SJCRH30 (cell line): ENCODE data around the gene IMPG1. TPM values are rescaled to one million over a fixed set of nuclear protein-coding genes. Genes with fewer than 3 reads are reported as not detected.

Experiments used
- DNase-seq, 2 experiments: peaks; one replicate each; pipeline ENCODE4 v3.0.0-alpha.2; 2015 to 2020
- H3K27ac ChIP-seq: fragments of 250-450 bp; sonication (Bioruptor Pico); 2 replicates; pipeline ENCODE4 v1.5.1; 2020; ENCODE audit warnings: mild to moderate bottlenecking, moderate library complexity
- H3K27me3 ChIP-seq: fragments of 250-450 bp; sonication (Bioruptor Pico); 2 replicates; pipeline ENCODE4 v1.5.1; 2020; ENCODE audit warnings: mild to moderate bottlenecking, moderate library complexity
- H3K36me3 ChIP-seq: fragments of 250-450 bp; sonication (Bioruptor Pico); 2 replicates; pipeline ENCODE4 v1.5.1; 2020; ENCODE audit warnings: mild to moderate bottlenecking, moderate library complexity
- H3K4me1 ChIP-seq: fragments of 250-450 bp; sonication (Bioruptor Pico); 2 replicates; pipeline ENCODE4 v1.5.1; 2020; ENCODE audit warnings: mild to moderate bottlenecking, moderate library complexity
- H3K4me3 ChIP-seq: fragments of 250-450 bp; sonication (Bioruptor Pico); 2 replicates; pipeline ENCODE4 v1.5.1; 2020; ENCODE audit warnings: mild to moderate bottlenecking, moderate library complexity
- H3K9me3 ChIP-seq: fragments of 250-450 bp; sonication (Bioruptor Pico); replicated peaks from 2 replicates; pipeline ENCODE4 v1.5.1; 2020; ENCODE audit warnings: mild to moderate bottlenecking, moderate library complexity
- total RNA-seq: library from RNA; depleted of rRNA; stranded (reverse); fragments of >200 nt; shearing (Covaris generic); gene quantifications from 2 replicates; pipeline ENCODE4 v1.2.3, GENCODE V29; 2014; rRNA removed

Gene IMPG1, protein sequence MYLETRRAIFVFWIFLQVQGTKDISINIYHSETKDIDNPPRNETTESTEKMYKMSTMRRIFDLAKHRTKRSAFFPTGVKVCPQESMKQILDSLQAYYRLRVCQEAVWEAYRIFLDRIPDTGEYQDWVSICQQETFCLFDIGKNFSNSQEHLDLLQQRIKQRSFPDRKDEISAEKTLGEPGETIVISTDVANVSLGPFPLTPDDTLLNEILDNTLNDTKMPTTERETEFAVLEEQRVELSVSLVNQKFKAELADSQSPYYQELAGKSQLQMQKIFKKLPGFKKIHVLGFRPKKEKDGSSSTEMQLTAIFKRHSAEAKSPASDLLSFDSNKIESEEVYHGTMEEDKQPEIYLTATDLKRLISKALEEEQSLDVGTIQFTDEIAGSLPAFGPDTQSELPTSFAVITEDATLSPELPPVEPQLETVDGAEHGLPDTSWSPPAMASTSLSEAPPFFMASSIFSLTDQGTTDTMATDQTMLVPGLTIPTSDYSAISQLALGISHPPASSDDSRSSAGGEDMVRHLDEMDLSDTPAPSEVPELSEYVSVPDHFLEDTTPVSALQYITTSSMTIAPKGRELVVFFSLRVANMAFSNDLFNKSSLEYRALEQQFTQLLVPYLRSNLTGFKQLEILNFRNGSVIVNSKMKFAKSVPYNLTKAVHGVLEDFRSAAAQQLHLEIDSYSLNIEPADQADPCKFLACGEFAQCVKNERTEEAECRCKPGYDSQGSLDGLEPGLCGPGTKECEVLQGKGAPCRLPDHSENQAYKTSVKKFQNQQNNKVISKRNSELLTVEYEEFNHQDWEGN
- 0.25 and 0.65 TPM in 2 replicates for total RNA-seq

DNA sequence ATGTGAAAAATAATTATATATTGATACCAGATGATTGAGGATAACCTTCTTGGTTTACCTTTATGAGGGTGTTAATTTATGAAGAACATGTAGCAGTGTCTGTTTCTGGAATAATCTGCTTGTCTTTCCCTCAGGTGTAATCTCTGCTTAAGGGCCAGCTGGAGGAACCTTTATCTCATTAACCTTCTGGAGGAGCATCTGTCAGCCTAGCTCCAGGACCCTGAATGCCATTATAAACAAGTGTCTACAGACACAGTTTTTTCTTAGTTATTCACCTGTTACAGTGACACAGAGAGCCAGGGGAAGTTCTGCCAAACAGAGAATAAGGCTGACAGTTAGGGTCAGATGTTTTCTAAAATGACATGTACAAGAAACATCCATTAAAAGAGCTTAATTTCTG lies at the start of gene IMPG1:
IMPG1 (minus strand) TSS at position 101 of the 400 bp plus-strand sequence. CDS start 174 bp downstream, outside the sequence.
- peaks cover 5% of the 10 kb centered on the region; the same call in 1 of the 2 replicates for H3K4me1 ChIP-seq
- DNase-seq, result no peak
- no peaks in the 10 kb centered on the region for H3K36me3 ChIP-seq
- H3K27ac ChIP-seq, result no peak within 1 kb of the TSS
- no peaks in the 10 kb centered on the region for H3K27me3 ChIP-seq
- H3K9me3 ChIP-seq, result no peaks in the 10 kb centered on the region
- H3K4me3 ChIP-seq, result no peak within 1 kb of the TSS

DNA sequence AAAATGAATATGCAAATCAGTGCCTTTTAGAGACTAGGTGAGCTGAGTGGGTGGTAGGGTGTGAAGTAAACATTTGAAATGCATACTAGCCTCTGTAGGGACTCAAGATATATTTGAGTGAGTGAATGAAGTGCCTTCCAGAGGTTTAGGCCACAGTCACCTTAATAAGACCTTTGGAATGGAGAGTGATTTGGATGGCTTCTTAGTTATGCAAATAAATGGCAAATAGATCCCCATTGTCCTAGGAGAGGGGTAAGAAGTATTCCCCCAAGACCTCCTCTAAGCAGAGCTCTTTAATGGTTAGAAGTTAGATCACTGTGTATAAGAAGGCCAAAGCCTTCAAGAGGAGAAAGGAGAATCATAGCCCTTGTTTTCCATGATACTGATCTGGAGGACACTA lies 47.8 kb upstream of the IMPG1 start:
- Histone ChIP-seq H3K4me3 (no peak overlapping the region), H3K27me3 (no peaks in the 10 kb centered on the region), H3K9me3 (no peaks in the 10 kb centered on the region), H3K36me3 (no peaks in the 10 kb centered on the region), H3K27ac (no peak overlapping the region), H3K4me1 (no peaks in the 10 kb centered on the region)
- no peak for DNase-seq

DNA sequence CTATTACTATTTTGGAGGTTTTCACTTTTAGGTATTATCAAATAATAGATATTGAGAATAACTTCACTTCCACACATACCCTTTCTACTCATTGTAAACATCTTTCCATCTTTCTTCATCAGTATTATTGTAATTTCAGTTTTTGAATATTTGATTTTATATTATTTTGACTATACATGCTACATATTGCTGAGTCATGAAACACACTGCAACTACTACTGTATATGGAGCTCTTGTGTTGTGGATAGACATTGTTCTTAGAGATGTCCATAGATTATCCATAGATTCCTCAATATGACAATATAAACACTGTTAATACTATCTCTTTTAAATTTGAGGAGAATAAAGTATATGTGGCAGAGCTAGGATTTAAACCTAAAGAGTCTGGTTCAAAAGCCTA lies 819 bp upstream of the IMPG1 start:
- H3K4me1 ChIP-seq, result peaks cover 5% of the 10 kb centered on the region; the same call in 1 of the 2 replicates
- H3K9me3 ChIP-seq, result no peaks in the 10 kb centered on the region
- H3K36me3 ChIP-seq, result no peaks in the 10 kb centered on the region
- no peak overlapping the region for H3K4me3 ChIP-seq
- DNase-seq, result no peak
- no peaks in the 10 kb centered on the region for H3K27me3 ChIP-seq
- H3K27ac ChIP-seq, result no peak overlapping the region

DNA sequence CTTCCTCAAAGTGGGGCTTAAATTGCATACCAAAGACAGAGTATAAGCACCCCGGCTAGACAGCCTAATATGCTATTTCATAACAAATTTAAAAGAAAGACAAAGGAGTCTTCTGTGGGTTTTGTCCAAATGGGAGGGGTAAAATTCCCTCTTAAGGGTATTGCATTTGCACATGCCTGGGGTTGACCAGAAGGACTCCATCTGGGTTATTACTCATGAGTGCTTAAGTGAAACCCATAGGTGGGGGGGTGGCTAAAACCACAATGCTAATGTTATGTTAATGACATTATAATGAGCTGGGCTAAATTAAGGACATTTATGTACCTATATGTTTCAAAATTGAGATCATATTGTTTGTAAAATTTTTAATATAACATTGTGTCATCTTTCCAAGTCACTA lies 15.0 kb downstream of the IMPG1 start:
- H3K36me3 ChIP-seq, result no peaks in the 10 kb centered on the region
- DNase-seq, result no peak
- no peak overlapping the region for H3K4me3 ChIP-seq
- no peaks in the 10 kb centered on the region for H3K27me3 ChIP-seq
- H3K9me3 ChIP-seq, result no peaks in the 10 kb centered on the region; the same call in 1 of the 2 replicates
- no peaks in the 10 kb centered on the region for H3K4me1 ChIP-seq
- no peak overlapping the region for H3K27ac ChIP-seq

DNA sequence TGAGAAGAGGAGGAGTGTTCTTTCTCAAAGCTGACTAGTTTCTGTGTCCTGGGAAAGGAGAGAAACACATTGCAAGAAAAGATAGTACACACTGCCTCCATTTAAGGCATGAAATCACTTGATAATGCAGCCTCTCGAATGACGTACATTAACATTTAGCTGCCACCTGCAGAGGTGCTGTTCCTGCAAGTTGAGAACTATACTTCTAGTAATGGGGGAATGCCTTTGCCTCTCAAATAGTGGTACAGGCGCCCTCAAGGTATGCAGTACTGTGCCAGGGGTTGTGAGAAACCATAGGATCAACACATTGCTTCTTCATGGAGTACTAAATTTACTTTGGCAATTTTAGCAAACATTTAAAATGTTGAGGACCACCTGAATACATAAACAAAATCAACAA lies 20.1 kb downstream of the IMPG1 start:
- Histone ChIP-seq H3K27me3 (no peaks in the 10 kb centered on the region), H3K36me3 (no peaks in the 10 kb centered on the region), H3K9me3 (no peaks in the 10 kb centered on the region; the same call in 1 of the 2 replicates), H3K4me1 (no peaks in the 10 kb centered on the region), H3K4me3 (no peak overlapping the region), H3K27ac (no peak overlapping the region)
- no peak for DNase-seq

DNA sequence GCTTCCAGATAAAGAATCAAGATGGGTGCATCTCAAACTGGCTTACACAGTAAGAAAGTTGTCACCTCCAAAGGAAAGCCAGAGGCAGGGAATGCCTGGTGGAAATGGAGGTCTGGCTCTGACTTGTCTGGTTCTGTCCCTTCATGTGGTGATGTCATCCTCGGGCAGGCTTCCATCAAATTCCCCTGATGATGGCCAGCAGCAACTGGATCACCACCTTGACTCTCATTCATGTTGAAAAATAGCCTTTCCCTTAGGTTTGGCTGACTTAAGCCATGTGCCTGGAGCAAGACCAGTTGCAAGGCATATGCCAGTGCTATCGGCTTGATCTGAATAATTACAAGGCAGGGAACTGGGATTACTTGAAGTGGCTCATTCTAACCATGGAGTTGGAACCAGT lies 28.8 kb downstream of the IMPG1 start:
- Histone ChIP-seq H3K27me3 (no peaks in the 10 kb centered on the region), H3K27ac (peak overlapping the region; percentile 9), H3K9me3 (no peaks in the 10 kb centered on the region), H3K4me3 (no peak overlapping the region), H3K4me1 (peaks cover 6% of the 10 kb centered on the region), H3K36me3 (no peaks in the 10 kb centered on the region)
- peak; percentile 82 to 85 for DNase-seq

DNA sequence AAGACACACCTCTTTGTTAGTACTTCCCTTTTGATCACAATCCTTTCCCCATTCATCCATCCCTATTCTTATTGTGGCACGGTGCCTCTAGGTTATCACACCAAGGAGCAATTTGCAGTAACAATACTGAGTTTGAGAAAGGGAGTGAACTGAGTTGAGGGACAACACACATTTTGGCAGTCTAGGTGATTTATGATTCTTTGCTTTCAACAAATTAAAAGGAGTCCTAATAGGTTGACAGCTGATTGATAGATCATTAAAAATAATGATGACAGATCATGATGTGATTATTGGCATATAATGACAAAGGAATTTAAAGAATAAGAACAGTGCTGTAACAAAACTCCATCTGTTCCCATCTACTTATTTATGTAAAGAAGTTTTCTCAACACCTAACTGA lies 36.7 kb downstream of the IMPG1 start:
- no peaks in the 10 kb centered on the region for H3K9me3 ChIP-seq
- no peak overlapping the region for H3K27ac ChIP-seq
- H3K4me3 ChIP-seq, result no peak overlapping the region
- no peaks in the 10 kb centered on the region for H3K4me1 ChIP-seq
- no peaks in the 10 kb centered on the region for H3K27me3 ChIP-seq
- no peaks in the 10 kb centered on the region for H3K36me3 ChIP-seq
- no peak for DNase-seq

DNA sequence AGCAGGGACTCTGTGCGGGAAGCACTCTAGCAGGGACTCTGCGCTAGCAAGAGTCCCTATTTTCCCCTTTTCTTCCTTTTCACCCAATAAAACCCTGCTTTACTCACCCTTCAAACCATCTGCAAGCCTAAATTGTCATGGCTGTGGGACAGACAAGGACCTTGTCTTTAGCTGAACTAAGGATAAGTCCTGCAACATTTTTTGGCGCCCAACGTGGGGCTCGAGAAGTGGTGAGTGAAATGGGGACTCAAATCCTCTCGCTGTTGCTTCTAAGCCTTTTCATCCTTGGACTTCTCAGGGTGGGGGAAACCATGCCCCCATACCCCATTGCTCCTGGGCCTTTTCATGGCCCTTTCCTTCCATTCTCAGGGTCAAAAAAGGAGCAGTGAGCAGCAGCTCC lies 46.4 kb downstream of the IMPG1 start:
- no peak for DNase-seq
- H3K27me3 ChIP-seq, result no peaks in the 10 kb centered on the region

DNA sequence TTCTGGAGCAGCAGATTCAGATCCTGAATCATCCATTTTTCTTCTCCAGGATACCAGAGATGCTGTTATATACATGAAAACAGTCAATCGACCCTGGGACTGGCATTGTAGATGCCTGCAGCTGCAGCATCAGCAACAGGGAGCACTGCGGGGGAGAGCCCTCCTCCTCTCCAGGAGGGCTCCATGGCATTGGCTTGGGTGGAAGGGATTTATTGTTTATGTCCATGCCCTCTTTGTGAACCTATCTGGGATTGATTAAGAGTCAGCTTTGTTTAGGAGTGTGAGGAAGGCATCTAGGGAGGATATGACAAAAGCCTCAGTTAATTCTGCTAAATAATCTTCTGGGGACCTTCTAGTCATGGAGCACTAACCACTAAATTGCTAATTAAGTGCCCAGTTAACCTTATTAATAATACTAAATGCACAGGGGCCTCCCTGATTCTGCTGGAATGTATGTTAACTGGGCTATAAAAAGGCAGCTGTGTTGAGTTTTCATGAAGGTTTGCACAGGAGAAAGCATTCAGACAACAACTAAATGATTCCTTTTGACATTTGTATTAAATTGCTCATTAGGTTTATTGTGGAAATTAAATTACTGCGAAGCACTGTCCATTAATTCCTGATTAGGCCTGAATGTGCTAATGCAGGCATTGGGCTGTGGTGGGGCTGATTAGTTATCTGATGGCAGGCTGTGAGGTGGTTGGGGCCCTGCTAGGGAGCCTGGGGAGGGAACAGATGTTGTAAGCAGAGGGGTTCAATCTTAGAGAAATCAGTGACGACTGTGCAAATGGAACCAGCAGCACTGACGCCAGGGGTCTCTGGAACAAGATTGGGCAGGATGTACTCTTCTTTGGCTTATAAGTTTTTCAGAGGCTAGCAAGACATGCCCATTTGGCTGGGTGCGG lies 57.6 kb downstream of the IMPG1 start:
- DNase-seq, result no peak
- Histone ChIP-seq H3K27ac (no peak overlapping the region), H3K4me1 (no peaks in the 10 kb centered on the region), H3K4me3 (no peak overlapping the region), H3K9me3 (no peaks in the 10 kb centered on the region), H3K27me3 (no peaks in the 10 kb centered on the region), H3K36me3 (no peaks in the 10 kb centered on the region)

More for the DNA sequence above, 46.4 kb downstream of the IMPG1 start:
- Histone ChIP-seq H3K9me3 (peaks cover 17% of the 10 kb centered on the region), H3K36me3 (no peaks in the 10 kb centered on the region), H3K4me3 (no peak overlapping the region), H3K4me1 (no peaks in the 10 kb centered on the region), H3K27ac (no peak overlapping the region)

DNA sequence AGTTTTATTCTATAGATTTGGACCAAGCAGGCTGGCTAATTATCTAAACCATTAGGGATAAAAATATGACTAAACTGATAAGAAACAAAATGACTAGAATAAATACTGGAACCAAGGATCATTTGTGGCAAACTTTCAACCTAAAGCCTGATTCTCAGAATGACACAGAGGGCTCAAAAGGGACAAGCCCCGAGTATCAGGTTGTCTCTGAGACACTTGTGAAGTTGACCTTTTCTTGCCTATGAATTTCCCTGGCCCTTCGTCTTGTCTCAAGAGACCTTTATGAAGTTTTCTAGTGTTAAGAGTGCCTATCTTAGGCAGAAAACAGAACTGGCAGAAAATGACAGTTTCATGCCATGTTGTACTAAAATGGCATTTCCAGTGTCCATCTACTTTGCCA lies 68.3 kb downstream of the IMPG1 start:
- no peaks in the 10 kb centered on the region for H3K9me3 ChIP-seq
- H3K36me3 ChIP-seq, result no peaks in the 10 kb centered on the region
- H3K27ac ChIP-seq, result no peak overlapping the region
- DNase-seq, result no peak
- no peaks in the 10 kb centered on the region for H3K27me3 ChIP-seq
- no peak overlapping the region for H3K4me3 ChIP-seq
- no peaks in the 10 kb centered on the region; the same call in 1 of the 2 replicates for H3K4me1 ChIP-seq

DNA sequence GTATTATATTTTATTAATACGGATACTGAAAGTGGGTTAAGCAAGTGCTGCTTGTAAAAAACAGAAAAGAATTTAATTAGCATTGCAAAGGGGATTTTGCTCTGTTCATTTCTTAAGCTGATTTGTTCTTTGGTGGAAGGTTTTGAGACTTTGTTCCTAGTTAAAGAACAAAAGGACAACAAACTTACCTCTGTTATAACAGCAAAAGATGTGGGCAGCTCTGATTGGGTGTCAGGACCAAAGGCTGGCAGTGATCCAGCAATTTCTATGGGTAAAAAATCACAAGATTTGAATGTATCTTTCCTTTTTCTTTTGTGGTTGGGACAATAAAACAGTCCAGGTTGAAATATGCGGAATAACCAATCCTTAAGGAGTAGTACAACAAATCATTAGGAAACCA lies 68.8 kb downstream of the IMPG1 start:
- no peak overlapping the region for H3K27ac ChIP-seq
- no peak overlapping the region for H3K4me3 ChIP-seq
- H3K9me3 ChIP-seq, result no peaks in the 10 kb centered on the region
- H3K27me3 ChIP-seq, result no peaks in the 10 kb centered on the region
- no peak for DNase-seq
- H3K4me1 ChIP-seq, result peaks cover 2% of the 10 kb centered on the region; the same call in 1 of the 2 replicates
- no peaks in the 10 kb centered on the region for H3K36me3 ChIP-seq

DNA sequence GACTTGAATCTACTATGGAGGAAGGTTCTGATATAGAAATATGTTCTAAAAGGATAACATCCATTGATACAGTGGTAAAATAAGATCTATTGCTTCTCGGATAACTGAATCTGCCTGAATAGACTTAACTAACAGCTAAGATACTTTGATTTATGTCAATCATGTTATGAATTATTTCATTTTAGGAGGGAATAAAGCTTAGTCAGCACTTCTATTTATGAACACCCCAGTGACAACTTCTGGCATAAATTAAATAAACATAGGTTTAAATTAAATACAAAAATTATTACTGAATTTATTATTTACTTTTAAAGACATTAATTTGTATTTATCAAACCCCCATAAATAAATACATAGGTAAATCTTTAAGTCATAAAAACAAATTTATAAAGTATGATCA lies 69.3 kb downstream of the IMPG1 start:
- Histone ChIP-seq H3K4me1 (peaks cover 8% of the 10 kb centered on the region; the same call in 1 of the 2 replicates), H3K36me3 (no peaks in the 10 kb centered on the region), H3K4me3 (no peak overlapping the region), H3K27me3 (no peaks in the 10 kb centered on the region), H3K27ac (no peak overlapping the region), H3K9me3 (no peaks in the 10 kb centered on the region)
- DNase-seq, result no peak

DNA sequence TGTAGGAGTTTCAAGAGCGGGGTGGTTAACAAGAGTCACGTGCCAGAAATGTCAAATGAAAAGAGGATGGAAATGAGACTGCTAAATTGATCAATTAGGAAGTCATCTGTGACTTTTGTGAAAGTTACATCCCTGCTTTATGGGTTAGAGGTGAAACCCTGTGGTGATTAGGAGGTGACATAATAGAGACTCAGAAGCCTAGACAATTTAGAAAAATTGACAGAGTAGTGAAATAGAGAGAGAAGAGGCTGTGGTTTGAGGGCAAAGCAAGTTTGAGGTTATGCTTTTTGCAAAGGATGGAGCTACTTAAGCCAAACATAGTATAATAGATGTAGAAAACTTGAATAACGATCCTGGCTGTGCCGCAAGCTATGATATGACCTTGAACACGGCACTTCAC lies 71.8 kb downstream of the IMPG1 start:
- Histone ChIP-seq H3K9me3 (no peaks in the 10 kb centered on the region), H3K4me1 (peaks cover 20% of the 10 kb centered on the region), H3K27ac (no peak overlapping the region), H3K27me3 (no peaks in the 10 kb centered on the region), H3K4me3 (no peak overlapping the region), H3K36me3 (no peaks in the 10 kb centered on the region)
- DNase-seq, result no peak

DNA sequence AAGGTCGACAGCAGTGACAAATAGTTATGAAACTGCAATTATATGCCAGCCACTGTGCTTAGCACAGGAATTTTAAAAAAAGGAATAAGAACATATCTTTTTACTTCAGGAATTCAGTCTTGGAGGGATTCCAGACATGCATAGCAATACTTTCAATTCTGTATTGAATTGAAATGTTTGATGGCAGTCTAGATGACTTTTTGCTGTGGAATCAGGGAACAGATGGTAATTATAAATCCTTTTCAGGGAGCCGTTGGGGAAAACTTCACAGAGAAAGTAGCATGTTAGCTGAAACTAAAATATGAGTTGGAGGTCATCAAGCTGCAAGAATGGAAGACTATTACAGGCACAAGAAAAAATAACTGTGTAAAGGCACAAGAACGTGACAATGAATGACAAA lies 74.8 kb downstream of the IMPG1 start:
- no peaks in the 10 kb centered on the region for H3K36me3 ChIP-seq
- H3K4me3 ChIP-seq, result no peak overlapping the region
- peak in 1 of 2 experiments; percentile 18 for DNase-seq
- no peaks in the 10 kb centered on the region for H3K27me3 ChIP-seq
- peaks cover 36% of the 10 kb centered on the region for H3K4me1 ChIP-seq
- peak overlapping the region; percentile 66 for H3K27ac ChIP-seq
- H3K9me3 ChIP-seq, result no peaks in the 10 kb centered on the region
